GM18873 (cell line): ENCODE results near the gene APP.

Source experiments
- ATAC-seq: cut with Tn5 transposase; IDR thresholded peaks from one replicate; pipeline ENCODE4 v1.9.1; 2021; ENCODE audit warnings: mild to moderate bottlenecking, moderate library complexity, moderate number of reproducible peaks; ENCODE audit not compliant: unreplicated experiment, low FRiP score

APP gene

DNA sequence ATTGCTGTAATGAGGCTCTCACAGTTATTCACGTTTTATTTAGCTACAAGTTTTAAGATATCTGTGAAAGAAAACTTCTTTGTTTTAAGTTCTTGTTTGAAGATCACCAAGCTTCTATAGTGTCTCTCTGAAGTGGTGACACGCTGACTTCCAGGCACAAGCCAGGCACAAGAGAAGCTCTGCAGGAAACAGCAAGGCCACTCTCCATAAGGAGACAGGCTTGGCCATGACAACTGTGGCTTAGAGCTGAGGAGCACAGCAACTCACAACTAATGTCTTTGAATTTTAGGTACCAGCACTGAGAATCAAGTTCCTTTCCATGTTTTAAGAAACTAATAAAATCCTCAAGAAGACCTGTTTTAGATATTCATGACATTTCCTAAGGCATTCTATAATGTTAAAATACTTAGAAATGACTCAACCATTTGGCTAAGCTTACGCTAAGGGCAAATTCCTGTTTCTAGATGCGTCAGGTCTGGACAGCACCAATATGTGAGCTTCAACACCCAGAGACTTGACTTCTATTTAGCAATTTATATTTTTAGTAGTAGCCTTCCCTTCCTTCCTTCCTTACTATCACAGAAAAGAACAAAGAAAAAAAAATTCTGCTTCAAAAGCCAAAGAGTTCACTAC lies 40.2 kb downstream of the APP start:
- no peak for ATAC-seq

DNA sequence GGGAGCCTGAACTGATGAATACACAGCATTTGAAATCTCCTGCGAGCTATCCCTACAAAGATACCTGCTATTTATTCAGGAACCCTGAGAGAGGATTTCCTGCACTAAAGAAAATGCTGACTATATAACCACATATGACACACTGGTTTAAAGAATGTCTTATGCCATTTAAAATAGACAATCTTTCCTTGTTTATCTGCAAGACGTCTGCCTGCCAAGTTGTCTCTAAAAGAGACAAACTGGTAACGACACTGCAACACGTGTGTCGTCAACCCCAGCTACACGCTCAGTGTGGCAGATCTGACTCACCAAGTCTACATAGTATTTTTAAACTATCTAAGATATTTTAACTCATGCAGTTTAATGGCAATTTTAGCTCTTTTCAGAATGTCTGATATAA lies 42.7 kb downstream of the APP start:
- ATAC-seq, result no peak

DNA sequence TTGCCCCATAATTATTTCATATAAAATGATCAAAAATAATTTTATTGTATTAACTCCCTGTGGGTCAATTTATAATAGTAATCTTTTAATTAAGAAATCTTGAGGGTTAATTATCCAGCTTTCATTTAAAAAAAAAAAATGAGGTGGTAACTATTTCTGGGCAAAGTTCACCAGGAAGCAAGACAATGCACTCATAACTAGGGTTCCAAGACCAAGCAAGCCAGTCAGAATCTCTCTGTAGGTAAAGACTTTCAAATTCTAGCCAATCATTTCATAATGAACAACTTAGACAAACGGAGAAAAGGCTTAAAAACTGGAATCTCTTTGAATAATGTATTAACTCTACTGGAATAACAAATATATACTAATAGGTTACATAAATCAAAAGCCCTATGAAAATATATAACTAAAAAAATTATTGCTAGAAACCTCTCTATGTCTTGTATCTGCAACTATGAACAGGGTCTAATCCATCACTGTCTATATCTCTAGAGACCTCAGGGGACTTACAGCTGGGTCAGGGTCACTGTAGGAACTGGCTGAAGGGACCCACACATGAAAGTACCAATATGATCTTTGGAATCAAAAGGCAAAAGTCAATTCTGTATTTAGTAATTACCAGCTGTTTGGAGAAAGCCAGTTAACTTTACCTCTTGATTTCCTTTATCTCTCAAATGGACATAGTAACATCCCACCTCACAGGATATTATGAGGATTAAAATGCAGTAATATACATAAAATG lies 43.3 kb downstream of the APP start:
- ATAC-seq, result no peak

DNA sequence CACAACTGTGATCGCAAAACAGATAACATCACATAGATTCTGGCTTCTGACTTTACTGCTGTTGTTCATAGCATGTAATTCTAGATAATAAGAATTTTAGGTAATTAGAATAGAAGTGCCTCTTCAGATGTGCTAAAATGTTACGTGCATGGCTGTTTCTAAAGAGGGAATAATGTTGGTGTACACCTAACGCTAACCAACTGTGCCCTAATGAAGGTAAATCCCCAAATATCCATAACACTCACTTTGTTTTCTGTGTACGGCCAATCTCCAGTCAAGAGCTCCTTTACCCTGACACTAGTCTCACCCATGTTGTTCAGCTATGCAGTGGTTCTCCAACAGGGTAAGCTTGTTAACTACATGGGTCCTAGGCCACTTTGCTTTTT lies 44.4 kb downstream of the APP start:
- no peak for ATAC-seq

DNA sequence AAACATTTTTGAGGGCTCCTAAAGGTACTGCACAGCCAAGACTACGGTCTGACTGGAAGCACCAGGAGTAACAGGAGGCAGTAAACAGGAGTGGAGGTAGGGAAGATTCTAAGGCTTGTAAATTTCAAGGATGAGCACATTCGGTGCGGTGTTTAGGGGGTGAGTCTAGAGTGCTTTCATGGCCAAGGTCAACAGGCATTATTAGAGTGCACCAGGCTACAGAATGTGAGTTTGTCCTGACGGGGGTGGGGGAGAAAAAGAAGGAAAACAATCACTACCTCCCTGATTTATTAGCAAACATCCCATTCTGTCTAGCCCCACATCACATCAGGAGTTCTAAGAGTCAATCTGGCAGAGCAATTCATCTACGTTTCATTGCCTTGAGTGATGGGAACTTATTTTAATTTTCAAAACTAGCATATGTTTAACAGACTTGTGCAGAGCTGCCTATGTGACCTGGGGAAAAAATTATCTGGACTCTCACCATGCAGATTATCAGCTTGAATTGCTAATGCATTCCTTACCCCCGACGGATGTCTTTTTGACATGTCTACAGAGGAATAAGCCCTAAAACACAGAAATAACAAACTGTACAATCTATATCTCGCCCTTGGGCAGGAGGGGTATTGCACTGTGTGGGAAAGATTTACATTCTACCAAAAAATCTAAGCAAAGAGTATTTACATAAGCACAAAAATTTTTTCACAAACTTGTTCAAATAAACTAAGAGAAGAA lies 45.0 kb downstream of the APP start:
- ATAC-seq, result no peak

DNA sequence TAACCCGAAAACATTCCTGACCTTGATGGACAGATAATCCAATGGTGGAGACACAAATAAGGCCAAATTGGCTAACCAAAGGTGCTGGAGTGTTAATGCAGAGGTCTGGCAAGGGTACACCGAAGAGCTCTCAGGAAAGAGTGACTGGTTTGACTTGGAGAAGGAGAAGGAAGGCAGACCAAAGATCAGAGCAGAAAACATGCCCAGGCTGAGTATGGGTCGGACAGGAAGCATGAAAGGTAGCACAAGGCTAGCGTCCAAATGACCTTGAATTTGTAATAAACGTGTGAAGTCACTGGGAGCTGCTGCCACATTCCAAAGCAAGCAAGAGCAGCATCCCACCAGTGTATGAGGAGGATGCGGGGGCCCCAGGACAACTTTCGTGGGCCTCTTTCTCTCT lies 45.7 kb downstream of the APP start:
- no peak for ATAC-seq

DNA sequence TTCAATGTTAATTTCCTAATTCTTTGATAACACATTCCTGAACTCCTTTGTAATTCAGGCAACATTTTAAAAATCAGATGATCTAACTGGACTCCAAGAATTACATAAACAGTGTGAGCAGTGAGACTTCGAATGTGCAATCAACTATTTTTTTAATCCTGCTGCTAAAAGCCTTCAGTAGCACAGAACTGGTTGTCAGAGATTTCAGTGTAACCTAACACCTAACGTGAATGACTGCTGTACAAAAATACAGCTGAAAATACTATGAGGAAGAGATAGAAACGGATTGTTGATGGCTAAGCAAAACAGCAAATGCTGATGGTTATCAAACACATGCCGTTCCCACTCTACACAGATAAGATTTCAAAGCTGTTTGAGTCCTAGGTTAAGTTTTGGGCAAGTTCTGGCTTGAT lies 46.1 kb downstream of the APP start:
- ATAC-seq, result no peak

DNA sequence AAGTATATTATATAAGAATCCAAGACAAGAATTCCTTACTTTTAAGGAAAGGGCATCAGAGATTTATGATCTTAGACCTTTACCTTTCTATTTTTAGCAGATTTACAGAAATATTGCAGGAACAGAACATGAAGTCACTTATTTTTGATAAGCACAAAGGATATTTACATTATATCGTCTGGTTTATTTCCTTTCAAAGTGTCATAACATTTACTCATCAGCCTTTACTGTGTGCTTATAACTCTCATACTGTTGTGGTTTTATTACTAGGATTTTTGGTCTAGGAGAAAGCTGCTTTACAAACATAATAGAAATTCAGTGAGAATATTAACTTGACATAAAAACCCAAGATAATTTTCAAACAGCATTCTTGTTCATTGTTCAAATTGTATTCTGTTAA lies 47.6 kb downstream of the APP start:
- no peak for ATAC-seq

DNA sequence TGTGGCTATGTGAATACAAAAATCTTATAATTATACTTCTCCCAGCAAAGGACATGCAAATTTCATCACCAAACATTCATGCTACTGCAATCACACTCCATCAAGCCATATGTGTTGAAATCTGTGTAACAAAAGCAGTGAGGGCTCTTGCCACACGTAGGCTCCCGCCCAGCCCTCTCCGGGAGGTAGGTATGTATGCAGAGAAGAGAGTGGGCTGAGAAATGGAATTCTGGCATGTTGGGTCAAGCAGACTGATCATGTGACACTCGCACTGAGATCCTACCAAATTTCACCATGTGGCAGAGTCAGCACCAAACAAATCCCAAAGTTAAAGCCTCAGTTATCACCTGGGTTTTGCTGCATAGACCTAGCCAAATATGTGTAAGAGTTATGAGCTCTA lies 49.7 kb downstream of the APP start:
- no peak for ATAC-seq

DNA sequence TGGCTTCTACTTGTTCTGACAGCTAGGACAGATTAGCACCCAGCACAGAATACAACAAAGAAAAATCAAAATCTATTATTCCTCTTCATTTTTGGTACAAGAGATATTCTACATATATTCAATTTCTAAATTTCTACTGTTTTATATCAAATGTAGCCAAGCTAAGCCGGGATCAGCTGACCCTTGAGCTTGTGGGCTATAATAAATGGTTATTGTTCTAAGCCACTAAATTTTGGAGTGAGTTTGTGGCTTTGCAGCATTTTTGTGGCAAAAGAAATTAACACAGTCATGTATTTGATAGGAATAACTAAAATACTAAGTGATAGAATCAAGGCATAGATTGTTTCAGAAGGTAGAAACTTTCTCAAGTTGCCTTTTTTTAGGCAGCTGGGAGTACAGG lies 50.7 kb downstream of the APP start:
- no peak for ATAC-seq

DNA sequence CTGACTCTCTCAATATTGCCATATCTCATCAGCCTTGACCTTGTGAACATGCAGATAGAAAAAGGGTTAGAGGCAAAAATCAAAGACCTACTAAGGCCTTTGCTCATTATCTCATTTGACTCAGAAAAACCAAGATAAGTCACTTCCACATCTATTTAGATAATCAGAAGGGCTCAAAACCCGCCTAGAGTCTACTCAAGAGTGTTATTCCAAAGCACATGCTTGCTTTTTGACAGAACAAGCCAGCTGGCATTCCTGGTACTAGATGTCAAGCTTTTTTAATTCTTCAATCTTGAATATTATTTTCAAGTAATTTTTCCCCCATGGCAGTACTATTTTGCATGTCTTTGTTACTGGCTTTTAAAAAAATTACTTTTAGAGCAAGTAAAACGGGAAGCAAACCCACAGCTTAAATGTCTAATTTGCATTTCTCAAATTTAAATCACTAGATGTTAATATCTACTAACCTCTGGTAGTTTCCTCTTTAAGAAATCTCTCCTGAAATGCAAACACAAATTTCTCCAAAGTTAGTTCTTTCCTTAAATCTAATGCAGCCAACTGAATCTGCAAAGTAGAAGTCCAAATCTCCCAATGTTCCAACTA lies 51.5 kb downstream of the APP start:
- no peak for ATAC-seq

DNA sequence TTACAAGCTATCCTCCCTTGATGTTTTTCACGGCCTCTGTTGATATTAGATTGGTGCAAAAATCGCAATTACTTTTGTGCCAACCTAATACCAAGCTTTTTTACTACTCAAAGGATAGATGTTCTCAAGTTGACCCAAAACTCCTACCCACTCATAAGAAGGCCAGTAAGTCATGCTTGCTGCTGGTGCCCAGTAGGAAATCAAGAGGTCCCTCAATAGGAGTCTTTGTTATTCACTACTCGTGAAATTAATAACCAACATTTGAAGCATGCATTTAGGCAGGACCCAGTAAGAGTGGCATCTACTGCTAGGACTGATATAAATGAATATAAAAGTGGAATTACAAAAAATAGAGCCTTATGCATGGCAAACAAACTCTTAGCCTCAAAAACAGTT lies 52.6 kb downstream of the APP start:
- no peak for ATAC-seq

DNA sequence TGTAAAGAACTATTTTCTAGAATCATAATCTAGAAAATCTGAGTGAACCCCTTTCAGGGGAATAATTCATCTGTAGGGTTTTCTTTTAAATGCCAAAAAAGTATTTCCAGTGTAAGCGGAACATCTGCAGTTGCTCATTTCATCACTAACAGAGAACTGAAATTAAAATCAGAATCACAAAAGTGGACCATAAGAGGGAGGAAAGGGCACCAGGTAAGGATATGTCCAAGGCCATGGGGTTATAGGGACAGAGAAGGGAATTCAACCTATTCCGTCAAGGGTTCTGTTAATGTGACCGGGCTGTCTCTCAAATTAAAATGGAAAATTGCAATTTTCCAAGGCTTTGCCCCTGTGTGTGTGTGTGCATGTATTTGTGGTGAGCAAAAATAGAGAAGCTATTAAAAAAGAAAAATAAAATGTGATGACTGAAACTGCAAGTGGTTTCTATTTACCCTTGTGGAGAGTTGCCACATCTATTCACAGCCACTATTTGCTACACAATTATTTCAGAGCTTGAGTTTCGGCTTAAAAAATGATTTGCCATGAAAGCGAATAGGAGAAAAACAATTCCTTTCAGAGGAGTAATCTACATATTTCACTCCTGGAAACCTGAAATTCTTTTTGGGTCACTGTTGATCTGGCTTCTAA lies 53.1 kb downstream of the APP start:
- ATAC-seq, result no peak

DNA sequence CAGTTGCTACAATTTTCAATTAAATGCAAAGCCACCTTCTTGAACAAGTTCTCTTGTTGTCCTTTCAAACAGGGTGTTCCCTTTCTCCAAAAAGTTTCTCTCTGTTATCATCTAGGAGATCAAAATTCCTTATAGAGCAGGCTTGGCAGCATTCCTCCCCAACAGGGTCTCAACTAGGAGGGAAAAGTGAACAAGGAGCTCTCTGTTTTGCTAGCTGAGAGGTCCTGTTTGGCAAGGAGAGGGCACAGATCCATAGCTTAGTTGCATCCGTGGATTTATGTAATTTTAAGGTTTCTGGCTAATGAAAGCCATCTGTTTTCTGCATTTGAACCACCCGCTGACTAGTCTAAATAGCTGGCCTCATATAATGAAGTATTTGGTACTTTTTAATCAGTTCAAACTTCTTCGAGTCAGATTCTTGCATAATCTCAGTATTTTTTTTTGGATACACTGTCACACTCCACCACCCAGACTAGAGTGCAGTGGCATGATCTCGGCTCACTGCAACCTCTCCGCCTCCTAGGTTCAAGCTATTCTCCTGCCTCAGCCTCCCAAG lies 54.0 kb downstream of the APP start:
- no peak for ATAC-seq

DNA sequence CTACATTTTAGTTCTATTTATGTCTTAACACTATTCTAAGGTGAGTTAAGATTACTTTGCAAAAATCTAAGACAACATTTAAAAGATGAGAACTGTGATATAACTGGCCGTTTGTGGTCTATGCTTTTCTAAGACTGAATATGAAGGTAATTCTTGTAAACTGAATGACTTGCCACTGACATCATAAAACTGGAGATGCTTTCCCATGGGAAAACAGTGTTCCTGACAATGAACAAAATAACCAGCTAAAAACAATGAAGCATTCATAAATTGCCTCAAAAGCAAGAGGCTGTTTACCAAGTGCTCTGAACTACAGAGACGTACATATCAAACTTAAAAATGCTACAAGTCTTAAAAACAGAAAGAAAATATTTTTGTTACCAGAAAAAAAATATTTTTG lies 54.7 kb downstream of the APP start:
- ATAC-seq, result no peak

DNA sequence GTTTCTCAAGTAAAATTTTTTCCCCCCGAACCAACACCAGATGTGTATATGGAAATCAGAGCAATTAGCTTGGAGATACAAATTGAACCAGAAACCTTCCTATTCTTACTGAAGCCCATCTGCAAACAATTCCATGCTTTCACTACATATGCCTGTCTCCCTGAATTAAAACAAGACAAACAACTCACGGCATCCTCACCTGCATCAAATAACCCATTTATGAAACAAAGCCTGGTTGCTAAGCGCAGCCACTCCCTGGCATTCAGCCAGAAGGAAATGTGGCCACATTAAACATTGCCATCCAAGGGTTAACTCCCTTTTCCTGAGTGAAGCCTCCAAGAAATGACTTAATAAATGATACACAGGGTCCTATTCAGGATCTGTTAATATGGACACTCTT lies 55.3 kb downstream of the APP start:
- no peak for ATAC-seq

DNA sequence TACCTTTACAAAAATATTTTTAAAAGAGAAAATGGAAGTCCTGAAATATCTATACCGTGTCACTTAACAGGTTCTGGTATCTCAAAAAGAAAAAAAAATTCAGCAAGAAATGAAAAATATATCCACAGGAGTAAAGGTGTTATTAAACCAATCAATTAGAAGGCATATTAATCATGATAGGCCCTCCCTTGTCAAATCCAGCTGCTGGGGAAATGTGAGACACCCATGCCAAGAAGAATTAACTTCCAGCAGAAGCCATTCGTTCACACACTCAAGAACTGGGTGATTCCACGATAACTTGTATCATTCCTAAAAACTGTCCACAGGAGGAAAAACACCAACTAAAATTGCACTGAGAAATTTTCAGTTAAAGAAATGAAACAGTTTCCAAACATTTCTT lies 57.6 kb downstream of the APP start:
- no peak for ATAC-seq

DNA sequence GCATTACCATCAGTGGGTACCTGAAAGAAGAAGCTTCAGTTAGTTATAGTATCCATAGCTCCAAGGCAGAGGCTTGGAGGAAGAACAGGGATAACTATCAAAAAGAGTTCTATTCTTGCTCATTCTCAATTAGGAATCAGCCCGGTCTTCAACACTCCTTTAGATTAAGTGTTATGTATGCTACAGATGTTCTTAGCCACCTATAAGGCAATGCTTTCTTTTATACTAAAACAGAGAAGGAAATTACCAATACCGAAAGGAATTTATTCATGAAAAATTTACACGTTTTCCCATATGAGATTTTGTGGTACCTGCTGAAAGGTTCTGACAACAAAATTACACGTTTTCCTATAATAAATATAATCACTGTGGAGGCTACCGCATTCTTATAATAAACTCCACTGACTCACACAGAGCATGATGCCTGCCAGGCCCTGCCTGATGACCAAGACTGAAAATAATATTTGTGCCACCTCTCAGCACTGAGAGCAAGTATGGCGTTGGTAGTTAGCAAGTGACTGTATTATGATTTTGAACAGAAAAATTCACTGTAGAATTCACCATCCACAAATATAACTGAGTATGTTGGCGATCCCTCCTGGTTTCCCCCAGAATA lies 58.3 kb downstream of the APP start:
- no peak for ATAC-seq

DNA sequence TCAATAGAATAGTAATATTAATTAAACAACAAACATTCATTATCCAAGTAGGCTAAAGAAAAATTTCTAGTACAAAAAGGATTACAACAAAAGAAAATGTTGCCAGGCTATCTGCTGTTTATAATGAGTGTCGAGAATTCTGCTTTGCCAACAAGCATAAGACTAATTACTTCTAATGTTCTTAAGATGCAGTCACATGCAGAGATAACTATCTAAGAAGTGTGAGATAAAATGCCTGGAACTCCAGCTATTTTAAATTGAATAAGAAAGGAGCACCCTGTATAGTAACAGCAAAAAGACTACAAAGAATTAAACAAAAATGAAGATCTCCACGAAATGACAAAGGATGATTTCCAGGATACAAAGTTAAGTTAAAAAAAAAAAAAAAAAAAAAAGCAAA lies 59.9 kb downstream of the APP start:
- no peak for ATAC-seq

DNA sequence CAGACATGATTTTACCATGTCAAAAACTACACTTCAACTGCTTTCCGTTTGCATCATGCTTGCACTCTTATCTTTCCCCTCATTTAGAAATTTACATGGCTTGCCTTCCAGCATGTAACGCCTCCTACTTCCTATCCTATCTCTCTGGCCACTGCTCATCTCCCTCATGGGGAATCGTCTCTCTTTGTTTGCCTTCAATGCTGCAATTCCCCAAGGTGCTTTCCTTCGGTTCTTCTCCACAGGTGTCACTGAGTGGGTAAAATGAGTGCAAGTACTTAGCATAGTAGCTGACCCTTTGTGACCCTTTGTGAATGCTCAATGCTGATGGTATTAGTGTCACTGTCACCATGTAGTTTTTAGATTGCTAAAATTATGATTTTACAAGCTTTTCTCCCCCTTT lies 63.1 kb downstream of the APP start:
- ATAC-seq, result no peak
